Effector CD8-positive, alpha-beta T cell (primary cell): ENCODE results near the gene MAP4K4.

Experiments used
- DNase-seq: peaks from one replicate; lab custom pipeline; 2025; lab: John Stamatoyannopoulos, UW

The MAP4K4 gene

GRCh38 chr2:101790857-101791256, 93.3 kb downstream of the MAP4K4 start:
- DNase-seq: no peak

DNA sequence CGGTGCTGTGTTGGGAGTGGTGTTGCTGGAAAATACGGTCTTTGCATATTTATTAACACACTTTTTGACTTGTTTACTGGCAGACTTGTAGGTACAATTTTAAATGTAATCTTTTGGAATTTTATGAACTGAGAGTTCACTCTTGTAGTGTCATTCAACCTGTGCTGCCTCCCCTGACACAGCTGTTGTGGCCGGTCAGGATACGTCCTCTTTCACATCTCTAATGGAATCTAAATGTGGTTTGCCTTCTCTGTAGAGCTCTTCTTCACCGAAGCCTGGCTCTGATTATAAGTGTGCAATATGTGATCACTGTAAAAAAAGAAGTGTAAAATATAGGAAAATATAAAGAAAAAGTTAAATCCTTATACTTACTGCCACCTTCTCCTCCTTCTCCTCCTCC, 94.7 kb downstream of the MAP4K4 start:
- no peak for DNase-seq

DNA sequence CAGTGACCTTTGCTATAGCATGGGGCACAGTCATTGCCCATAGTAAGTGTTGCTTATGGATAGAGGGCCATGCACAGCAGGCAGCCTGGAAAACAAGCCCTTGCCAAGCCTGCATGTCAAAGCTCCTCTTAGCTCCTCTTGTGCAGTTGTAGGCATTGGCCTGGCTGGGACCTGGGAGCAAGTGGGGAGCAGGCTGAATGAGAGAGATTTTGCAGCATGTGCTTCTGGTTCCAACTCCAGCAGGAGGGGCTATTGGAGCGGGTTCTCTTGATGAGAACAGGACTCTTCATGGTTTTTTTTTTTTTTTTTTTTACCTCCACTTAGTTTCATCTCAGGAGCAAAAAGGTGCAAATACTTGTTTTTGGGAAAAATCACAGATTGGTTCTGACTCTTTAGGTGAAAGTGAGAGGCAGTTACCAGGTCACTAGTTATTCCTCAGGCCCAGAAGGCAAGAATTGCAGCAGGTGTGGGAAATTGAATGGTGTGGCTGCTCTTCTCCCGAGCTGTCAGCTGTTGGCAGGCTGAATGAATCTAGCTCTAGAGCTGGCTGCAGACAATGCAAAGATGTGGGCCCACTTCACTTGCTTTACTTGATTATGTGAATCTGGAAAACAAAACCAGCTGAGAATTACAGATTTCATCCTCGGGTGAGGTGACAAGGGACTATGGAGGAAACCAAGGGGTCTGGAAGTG, 95.9 kb downstream of the MAP4K4 start:
- no peak for DNase-seq

DNA sequence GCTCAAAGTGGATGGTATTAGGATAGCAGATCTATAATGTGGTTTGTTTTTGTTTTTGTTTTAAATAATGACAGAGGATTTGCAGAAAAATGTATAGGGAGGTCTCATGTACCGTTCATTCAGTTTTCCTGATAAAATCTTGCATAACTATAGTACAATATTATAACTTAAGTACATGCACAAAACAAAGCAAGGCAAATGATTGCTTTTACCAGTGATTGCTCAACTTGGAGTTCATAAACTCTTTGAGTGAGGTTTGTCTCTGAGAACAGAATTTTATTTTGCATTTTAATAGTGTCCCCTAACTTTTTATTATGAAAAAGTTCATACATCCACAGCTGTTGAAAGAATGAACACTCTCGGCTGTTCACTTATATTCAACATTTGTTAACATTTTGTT, 96.6 kb downstream of the MAP4K4 start:
- no peak for DNase-seq

- no peak for DNase-seq
Observed at GRCh38 chr2:101795033-101795432, 97.5 kb downstream of the MAP4K4 start.

GRCh38 chr2:101796825-101797600, 99.5 kb downstream of the MAP4K4 start:
- DNase-seq: no peak

DNA sequence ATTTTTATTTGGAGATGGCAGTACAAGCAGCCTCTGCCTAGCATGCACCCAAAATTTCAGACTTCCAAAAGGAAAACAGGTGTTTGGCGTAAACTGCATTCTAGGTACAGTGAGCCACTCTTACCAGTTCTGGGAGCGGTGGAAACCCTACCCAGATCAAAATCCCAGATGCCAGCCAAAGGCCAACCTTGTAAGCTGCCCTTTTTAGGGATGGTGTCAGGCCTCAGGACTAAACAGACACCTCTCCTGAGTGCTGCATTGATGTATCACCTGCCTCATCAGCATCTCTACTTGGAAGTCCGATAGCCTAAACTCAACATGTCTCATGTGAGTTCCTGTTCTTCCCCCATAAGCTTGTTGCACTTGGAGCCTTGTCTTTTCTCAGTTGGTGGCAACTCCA, 104.0 kb downstream of the MAP4K4 start:
- no peak for DNase-seq

DNA sequence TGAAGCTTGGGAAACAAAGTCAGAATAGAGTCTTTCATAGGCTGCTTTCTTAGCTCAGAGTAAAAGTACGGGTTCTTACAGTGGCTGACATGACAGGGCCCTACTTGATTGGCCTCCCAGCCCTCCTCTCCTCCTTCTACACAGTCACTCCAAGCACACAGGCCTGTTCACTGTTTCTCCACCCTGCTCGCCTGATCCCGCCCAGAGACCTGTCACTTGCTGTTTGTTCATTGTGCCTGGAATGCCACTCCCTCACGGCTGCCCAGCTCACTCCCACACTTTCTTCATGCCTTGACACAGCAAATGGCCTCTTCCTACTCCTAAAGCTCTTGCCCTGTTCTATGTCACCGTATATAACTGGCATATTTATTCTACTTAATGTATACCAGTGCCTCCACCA, 104.8 kb downstream of the MAP4K4 start:
- DNase-seq: no peak

- DNase-seq: no peak
Observed at GRCh38 chr2:101803128-101803527, 105.6 kb downstream of the MAP4K4 start.

GRCh38 chr2:101803945-101804696, 106.6 kb downstream of the MAP4K4 start:
- DNase-seq: no peak

DNA sequence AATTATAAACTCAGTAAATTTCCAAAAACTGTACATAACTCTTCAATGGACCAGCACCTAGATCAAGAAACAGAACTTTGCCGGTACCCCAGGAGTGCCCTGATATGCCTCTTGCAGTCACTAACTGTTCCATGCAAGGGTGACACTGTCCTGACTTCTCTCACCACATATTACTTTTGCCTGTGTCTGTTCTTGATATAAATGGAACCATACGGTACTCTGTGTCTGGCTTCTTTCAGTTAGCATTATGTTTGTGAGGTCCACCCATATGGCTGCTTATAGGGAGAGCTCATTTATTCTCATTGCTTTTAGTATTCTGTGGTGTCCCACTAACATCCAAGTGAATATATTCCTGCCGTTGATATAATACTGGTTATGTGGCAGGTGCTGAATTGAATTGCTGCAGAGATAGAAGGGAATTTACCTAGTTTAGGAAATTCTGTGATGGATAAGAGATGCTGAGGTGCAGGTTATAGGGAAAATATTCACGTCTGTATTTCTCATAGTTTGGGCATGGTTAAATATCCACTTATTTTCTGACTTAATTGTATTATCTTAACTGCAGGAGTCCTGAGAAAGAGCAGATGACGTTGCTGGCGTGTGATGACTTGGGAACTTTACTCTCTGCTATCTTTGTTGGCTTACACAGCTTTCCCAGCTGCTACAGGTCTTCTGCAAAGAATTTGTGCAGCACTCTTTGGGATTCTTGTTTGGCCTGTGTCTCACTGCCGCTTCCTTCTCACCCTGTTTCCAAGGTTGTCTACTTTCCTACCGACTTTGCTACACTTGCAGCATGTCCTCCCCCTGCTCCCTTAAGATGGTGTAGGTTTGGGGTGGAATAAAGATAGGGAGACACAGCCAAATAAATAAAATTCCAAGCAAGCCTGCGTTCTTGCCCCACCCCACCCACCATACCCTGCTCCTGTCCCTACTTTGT, 107.9 kb downstream of the MAP4K4 start:
- DNase-seq: no peak

DNA sequence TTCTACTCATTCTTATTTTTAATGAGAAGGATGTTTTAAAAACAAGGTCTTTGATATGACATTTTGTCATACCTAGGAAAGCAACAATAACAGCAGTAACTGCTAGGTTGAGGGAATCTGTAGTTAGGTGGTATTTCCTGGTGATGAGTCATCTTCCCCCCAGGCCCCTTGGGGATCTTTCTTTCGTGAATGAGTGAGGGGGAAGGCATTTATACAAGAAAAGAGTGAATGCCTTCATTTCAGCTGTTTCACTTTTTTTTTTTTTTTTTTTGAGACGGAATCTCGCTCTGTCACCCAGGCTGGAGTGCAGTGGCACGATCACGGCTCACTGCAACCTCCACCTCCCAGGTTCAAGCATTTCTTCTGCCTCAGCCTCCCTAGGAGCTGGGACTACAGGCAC, 108.6 kb downstream of the MAP4K4 start:
- DNase-seq: no peak

DNA sequence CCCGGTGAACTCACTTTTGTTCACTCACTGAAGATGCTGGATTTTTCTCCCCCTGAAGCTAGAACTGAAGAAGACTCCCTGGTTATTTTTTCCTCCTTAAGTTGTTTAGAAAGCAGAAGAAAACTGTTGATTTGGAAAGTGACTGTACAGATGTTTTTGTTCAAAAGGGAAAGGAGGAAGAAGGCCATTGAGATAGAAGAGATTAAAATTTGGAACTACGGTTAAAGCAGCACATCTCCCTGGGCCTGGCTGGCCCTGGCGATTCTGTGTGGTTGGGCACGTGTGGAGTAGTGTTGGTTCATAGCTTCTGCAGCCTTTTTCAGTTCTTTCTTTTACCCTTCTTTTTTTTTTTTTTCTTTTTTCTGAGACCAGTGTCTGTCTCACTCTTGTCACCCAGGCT, 109.2 kb downstream of the MAP4K4 start:
- no peak for DNase-seq

- no peak for DNase-seq
Observed at GRCh38 chr2:101807242-101807641, 109.7 kb downstream of the MAP4K4 start.

DNA sequence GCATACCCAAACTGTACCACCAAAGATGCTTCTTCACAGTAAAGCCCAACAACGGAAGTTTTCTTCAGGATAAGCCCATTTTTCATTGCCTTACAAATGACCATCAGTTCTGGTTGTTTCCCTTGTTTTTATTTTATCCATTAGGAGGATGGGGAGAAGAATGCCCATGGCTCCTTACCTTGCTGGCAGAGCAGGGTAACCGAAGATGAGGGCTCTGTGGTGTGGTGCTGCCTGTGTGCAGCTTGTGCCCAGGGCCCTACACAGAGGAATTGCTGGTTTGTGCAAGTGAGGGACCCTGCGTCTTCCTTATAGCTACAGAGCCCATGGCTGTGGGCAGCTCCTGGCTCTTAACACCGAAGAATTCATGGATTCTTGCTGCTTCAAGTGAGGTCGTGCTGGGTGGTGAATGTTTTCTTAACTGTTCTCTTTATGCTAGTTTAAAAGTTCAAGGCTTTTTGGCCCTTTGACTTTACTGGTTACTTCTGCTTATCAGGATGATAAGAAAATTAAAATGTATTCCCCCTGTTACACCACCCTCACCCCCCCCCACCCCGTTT, 110.6 kb downstream of the MAP4K4 start:
- no peak for DNase-seq

DNA sequence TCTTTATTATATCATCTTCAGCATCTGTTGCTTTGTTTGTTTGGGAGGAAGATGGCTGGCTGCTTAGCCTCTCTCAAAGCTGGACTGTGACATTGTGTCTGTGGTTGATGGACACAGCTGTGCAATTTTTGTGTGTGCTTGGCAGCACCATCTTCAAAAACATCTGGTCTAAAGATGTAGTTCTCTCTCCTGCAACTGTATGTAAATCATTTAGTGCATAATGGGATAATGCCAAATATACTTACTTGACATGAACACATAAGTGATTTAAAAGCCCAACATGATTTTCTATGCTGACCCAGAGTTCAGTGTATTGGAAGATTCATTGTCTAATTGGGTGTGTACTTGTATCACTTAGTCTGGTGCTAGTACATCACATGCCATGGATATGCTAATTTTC, 112.2 kb downstream of the MAP4K4 start:
- no peak for DNase-seq

- no peak for DNase-seq
Observed at GRCh38 chr2:101811226-101812015, 113.9 kb downstream of the MAP4K4 start.

- no peak for DNase-seq
Observed at GRCh38 chr2:101812226-101812625, 114.7 kb downstream of the MAP4K4 start.

DNA sequence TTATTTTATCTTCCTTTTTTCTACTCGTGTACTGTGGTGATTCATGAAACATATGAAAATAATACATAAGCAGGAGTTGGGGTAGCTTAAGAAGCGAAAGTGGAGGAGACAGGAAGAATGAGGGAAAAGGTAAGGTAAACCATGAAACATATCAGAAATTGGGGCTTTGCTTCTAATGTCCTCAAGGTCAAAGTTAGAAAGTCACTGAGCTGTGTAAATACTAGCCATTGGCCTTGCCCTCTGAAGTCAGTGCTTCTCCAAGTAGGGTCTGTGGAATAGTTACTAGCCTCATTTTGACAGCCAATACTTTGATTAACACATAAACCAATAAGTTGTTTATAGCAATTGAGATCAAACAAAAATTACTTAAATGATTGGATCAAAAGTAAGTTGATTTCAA, 117.2 kb downstream of the MAP4K4 start:
- DNase-seq: no peak

- DNase-seq: no peak
Observed at GRCh38 chr2:101815154-101815553, 117.6 kb downstream of the MAP4K4 start.
